PFSK-1 (cell line): ENCODE results near the gene EREG.

Source experiments
- FOXP2 ChIP-seq: optimal IDR thresholded peaks from 2 replicates; pipeline ENCODE3; 2011; ENCODE audit warnings: borderline replicate concordance, control low read depth, inconsistent platforms; ENCODE audit not compliant: insufficient read depth; ENCODE audit errors: extremely low read length, extremely low read depth
- SIN3A ChIP-seq: IDR thresholded peaks from 2 replicates; pipeline ENCODE4 v1.6.1; 2012; ENCODE audit warnings: mild to moderate bottlenecking, low read length, moderate library complexity, borderline replicate concordance; ENCODE audit not compliant: insufficient read depth
- TF ChIP-seq, protein P1 (sequence below), 2 experiments: IDR thresholded peaks; 2 replicates each; pipeline versions ENCODE4 v1.6.1 to v1.8.0; 2011 to 2012; ENCODE audit warnings: low read depth in 2 of 2, low read length in 2 of 2, control low read depth in 1 of 2, inconsistent platforms in 1 of 2, mild to moderate bottlenecking in 1 of 2, moderate library complexity in 1 of 2; ENCODE audit not compliant: insufficient read depth in 1 of 2

DNA sequence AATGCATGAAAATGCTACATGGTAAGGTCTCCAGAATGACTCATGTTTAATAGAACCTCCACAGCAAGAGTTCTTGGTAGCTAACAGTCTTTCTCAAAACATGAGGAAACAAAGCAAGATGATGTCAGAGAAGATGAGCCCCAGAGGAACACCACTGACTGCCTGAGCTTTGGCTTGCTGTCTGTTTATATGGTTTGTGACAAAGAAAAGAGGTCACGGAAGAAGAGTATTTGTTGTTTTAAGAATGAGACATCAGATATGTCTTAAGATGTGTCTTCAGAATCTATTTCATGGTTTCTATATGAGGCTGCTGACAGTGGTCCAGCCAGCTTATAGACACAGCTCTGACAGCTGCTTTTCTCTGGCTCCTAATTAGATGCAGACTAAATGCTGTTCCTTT lies 61.2 kb downstream of the EREG start:
- peak; percentile 70; the same call in 1 of the 2 replicates for TF ChIP-seq SIN3A
- TF ChIP-seq FOXP2: no peak
- TF ChIP-seq, protein P1, sequence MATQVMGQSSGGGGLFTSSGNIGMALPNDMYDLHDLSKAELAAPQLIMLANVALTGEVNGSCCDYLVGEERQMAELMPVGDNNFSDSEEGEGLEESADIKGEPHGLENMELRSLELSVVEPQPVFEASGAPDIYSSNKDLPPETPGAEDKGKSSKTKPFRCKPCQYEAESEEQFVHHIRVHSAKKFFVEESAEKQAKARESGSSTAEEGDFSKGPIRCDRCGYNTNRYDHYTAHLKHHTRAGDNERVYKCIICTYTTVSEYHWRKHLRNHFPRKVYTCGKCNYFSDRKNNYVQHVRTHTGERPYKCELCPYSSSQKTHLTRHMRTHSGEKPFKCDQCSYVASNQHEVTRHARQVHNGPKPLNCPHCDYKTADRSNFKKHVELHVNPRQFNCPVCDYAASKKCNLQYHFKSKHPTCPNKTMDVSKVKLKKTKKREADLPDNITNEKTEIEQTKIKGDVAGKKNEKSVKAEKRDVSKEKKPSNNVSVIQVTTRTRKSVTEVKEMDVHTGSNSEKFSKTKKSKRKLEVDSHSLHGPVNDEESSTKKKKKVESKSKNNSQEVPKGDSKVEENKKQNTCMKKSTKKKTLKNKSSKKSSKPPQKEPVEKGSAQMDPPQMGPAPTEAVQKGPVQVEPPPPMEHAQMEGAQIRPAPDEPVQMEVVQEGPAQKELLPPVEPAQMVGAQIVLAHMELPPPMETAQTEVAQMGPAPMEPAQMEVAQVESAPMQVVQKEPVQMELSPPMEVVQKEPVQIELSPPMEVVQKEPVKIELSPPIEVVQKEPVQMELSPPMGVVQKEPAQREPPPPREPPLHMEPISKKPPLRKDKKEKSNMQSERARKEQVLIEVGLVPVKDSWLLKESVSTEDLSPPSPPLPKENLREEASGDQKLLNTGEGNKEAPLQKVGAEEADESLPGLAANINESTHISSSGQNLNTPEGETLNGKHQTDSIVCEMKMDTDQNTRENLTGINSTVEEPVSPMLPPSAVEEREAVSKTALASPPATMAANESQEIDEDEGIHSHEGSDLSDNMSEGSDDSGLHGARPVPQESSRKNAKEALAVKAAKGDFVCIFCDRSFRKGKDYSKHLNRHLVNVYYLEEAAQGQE (IDR thresholded peaks at IDR 0.05; ENCODE audit: insufficient read depth in 1 of 2, low read depth in 2 of 2, low read length in 2 of 2): peak in 1 of 2 experiments; percentile 45; a peak in 1 of 4 replicates
